IMR-90 (cell line): ENCODE results near the gene ABCC4. TPM values are rescaled to one million over a fixed set of nuclear protein-coding genes. Genes with fewer than 3 reads are reported as not detected.

Experiments used
- ATAC-seq: fragments of 200-7000 bp; cut with Tn5 transposase; 2 replicates; pipeline ENCODE4 v1.9.1; 2020; ENCODE audit warnings: low read depth, mild to moderate bottlenecking, moderate library complexity
- BruUV-seq: library from RNA; stranded (reverse); fragments of 400-500 nt; replicated peaks from 2 replicates; lab custom pipeline; 2021; lab: Mats Ljungman, UMichigan
- CTCF ChIA-PET: fragments of 300-600 bp; formaldehyde crosslinking; extraction: SDS; loops from one replicate; lab custom pipeline; 2021; ENCODE audit warnings: antibody characterized with exemption; lab: Yijun Ruan, JAX
- POLR2A ChIA-PET: fragments of 300-600 bp; sonication (Branson Sonifier 250); formaldehyde crosslinking; loops from one replicate; lab custom pipeline; 2022; ENCODE audit warnings: antibody characterized with exemption; ENCODE audit not compliant: unreplicated experiment; lab: Charles Lee
- DNase-seq: peaks from one replicate; pipeline ENCODE4 v3.0.0; 2013
- H2AFZ ChIP-seq: replicated peaks from 2 replicates; pipeline ENCODE3; 2013; ENCODE audit warnings: low read length, mild to moderate bottlenecking; ENCODE audit not compliant: poor library complexity
- H2AK5ac ChIP-seq: 2 replicates; pipeline ENCODE4 v1.6.1; 2013; ENCODE audit warnings: low read depth, low read length, inconsistent platforms
- H2AK9ac ChIP-seq: replicated peaks from 2 replicates; pipeline ENCODE3; 2013; ENCODE audit warnings: mild to moderate bottlenecking, low read depth, low read length, moderate library complexity; ENCODE audit not compliant: poor library complexity
- H2BK120ac ChIP-seq: 2 replicates; pipeline ENCODE4 v1.6.1; 2013; ENCODE audit warnings: low read depth, low read length, inconsistent platforms
- H2BK15ac ChIP-seq: 3 replicates; pipeline ENCODE4 v1.6.1; 2013; ENCODE audit warnings: low read depth, low read length, inconsistent platforms
- H2BK20ac ChIP-seq: 2 replicates; pipeline ENCODE4 v1.6.1; 2013; ENCODE audit warnings: low read depth, mild to moderate bottlenecking, inconsistent platforms, low read length, moderate library complexity
- H2BK5ac ChIP-seq: 2 replicates; pipeline ENCODE4 v1.6.1; 2013; ENCODE audit warnings: mild to moderate bottlenecking, low read depth, low read length, inconsistent platforms; ENCODE audit not compliant: poor library complexity, severe bottlenecking
- H3K14ac ChIP-seq: replicated peaks from 2 replicates; pipeline ENCODE4 v1.6.1; 2013; ENCODE audit warnings: low read depth, low read length, inconsistent platforms
- H3K18ac ChIP-seq: 2 replicates; pipeline ENCODE4 v1.6.1; 2013; ENCODE audit warnings: low read depth, low read length, control low read depth
- H3K23ac ChIP-seq: 2 replicates; pipeline ENCODE4 v1.6.1; 2013; ENCODE audit warnings: low read depth, low read length, inconsistent platforms
- H3K27ac ChIP-seq: 2 replicates; pipeline ENCODE4 v1.5.1; 2013; ENCODE audit warnings: mild to moderate bottlenecking, control low read depth, low read length; ENCODE audit not compliant: insufficient read depth
- H3K27me3 ChIP-seq: 2 replicates; pipeline ENCODE4 v1.6.1; 2013; ENCODE audit warnings: low read length; ENCODE audit not compliant: control insufficient read depth, insufficient read depth
- H3K36me3 ChIP-seq: 2 replicates; pipeline ENCODE4 v1.6.1; 2013; ENCODE audit warnings: low read length, mixed read lengths; ENCODE audit not compliant: control insufficient read depth, insufficient read depth
- H3K4ac ChIP-seq: 2 replicates; pipeline ENCODE4 v1.6.1; 2013; ENCODE audit warnings: low read depth, low read length, inconsistent platforms
- H3K4me1 ChIP-seq: 2 replicates; pipeline ENCODE4 v1.6.1; 2013; ENCODE audit warnings: low read length, mixed read lengths; ENCODE audit not compliant: control insufficient read depth, insufficient read depth
- H3K4me2 ChIP-seq: 2 replicates; pipeline ENCODE4 v1.6.1; 2013; ENCODE audit warnings: low read depth, mild to moderate bottlenecking, control low read depth, low read length, moderate library complexity
- H3K4me3 ChIP-seq: 2 replicates; pipeline ENCODE4 v1.5.1; 2013; ENCODE audit warnings: low read depth, mild to moderate bottlenecking, control low read depth, low read length, moderate library complexity; ENCODE audit not compliant: insufficient read depth
- H3K56ac ChIP-seq: 2 replicates; pipeline ENCODE4 v1.6.1; 2013; ENCODE audit warnings: low read length, inconsistent platforms; ENCODE audit not compliant: insufficient read depth; ENCODE audit errors: extremely low read depth
- H3K79me1 ChIP-seq, 2 experiments: 2 replicates each; pipeline ENCODE4 v1.6.1; 2013; ENCODE audit warnings: low read length in 2 of 2, inconsistent platforms in 1 of 2, low read depth in 1 of 2
- H3K9ac ChIP-seq: 2 replicates; pipeline ENCODE4 v1.6.1; 2013; ENCODE audit warnings: low read depth, low read length, control low read depth
- H3K9me1 ChIP-seq: 2 replicates; pipeline ENCODE4 v1.6.1; 2013; ENCODE audit warnings: low read length, inconsistent platforms; ENCODE audit not compliant: insufficient read depth
- H3K9me3 ChIP-seq: 2 replicates; pipeline ENCODE4 v1.6.1; 2013; ENCODE audit warnings: low read length; ENCODE audit not compliant: control insufficient read depth, insufficient read depth
- H4K20me1 ChIP-seq: 2 replicates; pipeline ENCODE4 v1.6.1; 2013; ENCODE audit warnings: low read length, inconsistent platforms; ENCODE audit not compliant: insufficient read depth
- H4K5ac ChIP-seq: 2 replicates; pipeline ENCODE4 v1.6.1; 2013; ENCODE audit warnings: mild to moderate bottlenecking, low read depth, low read length, control low read depth
- H4K8ac ChIP-seq, 2 experiments: 2 replicates each; pipeline ENCODE4 v1.6.1; 2013; ENCODE audit warnings: low read depth in 2 of 2, low read length in 2 of 2, control low read depth in 1 of 2, inconsistent platforms in 1 of 2
- H4K91ac ChIP-seq: 2 replicates; pipeline ENCODE4 v1.6.1; 2013; ENCODE audit warnings: low read depth, low read length, inconsistent platforms; ENCODE audit not compliant: insufficient read depth
- BHLHE40 ChIP-seq: fragments of 150-350 bp; IDR thresholded peaks from 2 replicates; pipeline ENCODE4 v1.6.1; 2016; ENCODE audit warnings: mild to moderate bottlenecking, low read depth, low read length
- CEBPB ChIP-seq: IDR thresholded peaks from 2 replicates; pipeline ENCODE4 v1.6.1; 2012; ENCODE audit warnings: low read depth, low read length, improper control_type of control experiment
- CHD1 ChIP-seq: IDR thresholded peaks from 2 replicates; pipeline ENCODE4 v1.6.1; 2012; ENCODE audit warnings: low read depth, low read length, improper control_type of control experiment
- CTCF ChIP-seq: conservative IDR thresholded peaks from 2 replicates; pipeline ENCODE4 v1.5.1; 2012; ENCODE audit warnings: mild to moderate bottlenecking, low read depth, low read length, improper control_type of control experiment
- FOS ChIP-seq: fragments of 150-350 bp; IDR thresholded peaks from 2 replicates; pipeline ENCODE4 v1.6.1; 2016; ENCODE audit warnings: low read depth, low read length
- MAFK ChIP-seq: IDR thresholded peaks from 2 replicates; pipeline ENCODE4 v1.6.1; 2012; ENCODE audit warnings: low read depth, low read length, improper control_type of control experiment
- MAZ ChIP-seq: IDR thresholded peaks from 2 replicates; pipeline ENCODE4 v1.6.1; 2012; ENCODE audit warnings: low read depth, mild to moderate bottlenecking, low read length, improper control_type of control experiment, moderate library complexity, borderline replicate concordance
- MXI1 ChIP-seq: IDR thresholded peaks from 2 replicates; pipeline ENCODE4 v1.6.1; 2012; ENCODE audit warnings: low read depth, mild to moderate bottlenecking, low read length, moderate library complexity, borderline replicate concordance
- NFE2L2 ChIP-seq: fragments of 150-350 bp; IDR thresholded peaks from 2 replicates; pipeline ENCODE4 v1.6.1; 2016; ENCODE audit warnings: low read depth, mild to moderate bottlenecking, low read length
- POLR2A ChIP-seq: IDR thresholded peaks from 2 replicates; pipeline ENCODE4 v1.6.1; 2012; ENCODE audit warnings: mild to moderate bottlenecking, low read depth, low read length
- RAD21 ChIP-seq: IDR thresholded peaks from 2 replicates; pipeline ENCODE4 v1.6.1; 2012; ENCODE audit warnings: low read length, improper control_type of control experiment
- RCOR1 ChIP-seq: IDR thresholded peaks from 2 replicates; pipeline ENCODE4 v1.6.1; 2012; ENCODE audit warnings: mild to moderate bottlenecking, low read length, improper control_type of control experiment; ENCODE audit not compliant: insufficient replicate concordance
- RFX5 ChIP-seq: IDR thresholded peaks from 2 replicates; pipeline ENCODE4 v1.8.0; 2012; ENCODE audit warnings: low read depth, mild to moderate bottlenecking, low read length, moderate library complexity
- SMC3 ChIP-seq: fragments of 150-350 bp; IDR thresholded peaks from 2 replicates; pipeline ENCODE4 v1.6.1; 2016; ENCODE audit warnings: low read depth, mild to moderate bottlenecking, antibody characterized with exemption, low read length, moderate library complexity
- USF2 ChIP-seq: fragments of 150-350 bp; IDR thresholded peaks from 2 replicates; pipeline ENCODE4 v1.6.1; 2017; ENCODE audit warnings: mild to moderate bottlenecking, antibody characterized with exemption, low read length, low read depth
- WGBS, 2 experiments: methylation state at CpG; one replicate each; pipeline versions ENCODE4 v1.1.5 to v1.1.7; 2013; ENCODE audit warnings: missing lambda C conversion rate in 2 of 2; ENCODE audit not compliant: insufficient read length in 1 of 2; ENCODE audit errors: extremely low coverage in 2 of 2; 5-methylcytosine and 5-hydroxymethylcytosine counted together
- dilution Hi-C: fragments of 300-500 bp; cut with HindIII; formaldehyde crosslinking; loops from one replicate; pipeline ENCODE4 v1.14.3; 2018; ENCODE audit warnings: low sequenced_read_pairs; ENCODE audit not compliant: unreplicated experiment
- in situ Hi-C: fragments of 300-500 bp; cut with MboI; formaldehyde crosslinking; loops from 3 replicates; pipeline ENCODE4 v1.14.3; 2019; ENCODE audit warnings: low sequenced_read_pairs, inconsistent platforms, mixed read lengths
- intact Hi-C: fragments of 100-400 bp; cut with micrococcal nuclease; formaldehyde crosslinking; loops from 2 replicates; pipeline ENCODE4 v1.10.0; 2022
- polyA plus RNA-seq, 3 experiments: library from polyadenylated mRNA; depleted of rRNA; stranded (reverse); fragments of >200 nt; gene quantifications; 2 replicates each; pipeline ENCODE4 v1.2.3, GENCODE V29; 2012; ENCODE audit warnings: low replicate concordance in 1 of 3
- total RNA-seq: library from RNA; depleted of rRNA; stranded (reverse); fragments of >200 nt; gene quantifications from 2 replicates; pipeline ENCODE4 v1.2.3, GENCODE V29; 2012
- TF ChIP-seq, protein P1 (sequence below): fragments of 150-350 bp; IDR thresholded peaks from 2 replicates; pipeline ENCODE4 v1.6.1; 2016; ENCODE audit warnings: low read depth, mild to moderate bottlenecking, low read length, moderate library complexity, borderline replicate concordance

Gene ABCC4
- total and polyA plus RNA-seq, 2 of the 4 experiments (the other 2 are of a cell fraction): 16.6 to 41.4 TPM

- H3K27ac ChIP-seq: no peak overlapping the region
- no peak overlapping the region for H4K8ac ChIP-seq
- DNase-seq: no peak
- H3K23ac ChIP-seq: no peak overlapping the region
- no peak overlapping the region for H2BK20ac ChIP-seq
- H3K9ac ChIP-seq: no peak overlapping the region
- no peak overlapping the region for H4K5ac ChIP-seq
- no peak for TF ChIP-seq FOS
- no peak for TF ChIP-seq MAZ
- no peak for TF ChIP-seq CHD1
- TF ChIP-seq, protein P1, sequence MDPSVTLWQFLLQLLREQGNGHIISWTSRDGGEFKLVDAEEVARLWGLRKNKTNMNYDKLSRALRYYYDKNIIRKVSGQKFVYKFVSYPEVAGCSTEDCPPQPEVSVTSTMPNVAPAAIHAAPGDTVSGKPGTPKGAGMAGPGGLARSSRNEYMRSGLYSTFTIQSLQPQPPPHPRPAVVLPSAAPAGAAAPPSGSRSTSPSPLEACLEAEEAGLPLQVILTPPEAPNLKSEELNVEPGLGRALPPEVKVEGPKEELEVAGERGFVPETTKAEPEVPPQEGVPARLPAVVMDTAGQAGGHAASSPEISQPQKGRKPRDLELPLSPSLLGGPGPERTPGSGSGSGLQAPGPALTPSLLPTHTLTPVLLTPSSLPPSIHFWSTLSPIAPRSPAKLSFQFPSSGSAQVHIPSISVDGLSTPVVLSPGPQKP: no peak
- no peak for TF ChIP-seq RAD21
- TF ChIP-seq RCOR1: no peak
- no peak for TF ChIP-seq CTCF
- no peak for TF ChIP-seq POLR2A
- no peak for TF ChIP-seq NFE2L2
- TF ChIP-seq CEBPB: no peak
- TF ChIP-seq MXI1: no peak
- TF ChIP-seq SMC3: no peak
- TF ChIP-seq MAFK: no peak
- TF ChIP-seq USF2: no peak
- no peak for TF ChIP-seq BHLHE40
- no peak for TF ChIP-seq RFX5
- H3K36me3 ChIP-seq: peaks cover 39% of the 10 kb centered on the region
- no peaks in the 10 kb centered on the region for H3K9me3 ChIP-seq
- H3K9me1 ChIP-seq: peaks cover 17% of the 10 kb centered on the region; the same call in 1 of the 2 replicates
- CTCF ChIA-PET: no interaction called here
- H4K20me1 ChIP-seq: 0 out of 2 replicates have a peak, but pooled peaks cover 3% of the 10 kb centered on the region
- no peak overlapping the region for H3K18ac ChIP-seq
- no peak overlapping the region for H2BK5ac ChIP-seq
- intact Hi-C loops: no loop called here
- H3K56ac ChIP-seq: no peak overlapping the region
- dilution Hi-C loops: no loop called here
- ATAC-seq: no peak
- POLR2A ChIA-PET: no interaction called here
- no peak overlapping the region for H3K14ac ChIP-seq
- peaks cover 3 to 43% of the 10 kb centered on the region in 2 experiments; a peak in 3 of 4 replicates for H3K79me1 ChIP-seq
- no peak overlapping the region for H3K4me3 ChIP-seq
- H2BK120ac ChIP-seq: no peak overlapping the region
- H3K27me3 ChIP-seq: no peaks in the 10 kb centered on the region
- no peak overlapping the region for H2AFZ ChIP-seq
- no peak overlapping the region for H2AK5ac ChIP-seq
- H3K4ac ChIP-seq: no peak overlapping the region
- in situ Hi-C loops: no loop called here
- 87% methylated on average over 5 of the region's 7 CpGs; no CpG with 5 or more reads in 1 of the 2 experiments for WGBS, 2 experiments
- H3K4me2 ChIP-seq: no peak overlapping the region
- no TSS peak for BruUV-seq
- H2AK9ac ChIP-seq: no peak overlapping the region
- H2BK15ac ChIP-seq: no peak overlapping the region
- H3K4me1 ChIP-seq: peaks cover 4% of the 10 kb centered on the region; the same call in 1 of the 2 replicates
- H4K91ac ChIP-seq: no peak overlapping the region
Measured at GRCh38 chr13:95123726-95124125, 177.5 kb downstream of the ABCC4 start.
